ENCODE results near the gene INHBB. TPM values are rescaled to one million over a fixed set of nuclear protein-coding genes. Genes with fewer than 3 reads are reported as not detected.
A peak's percentile ranks its signal among the peaks of the same experiment; 100 is the strongest.

INHBB gene
- total and polyA plus RNA-seq, 2 of the 4 experiments (the other 2 are of a cell fraction): 0.18 to 0.92 TPM

- H3K9me3 ChIP-seq (ENCODE audit: control insufficient read depth, insufficient read depth, low read length): no peaks in the 10 kb centered on the region
- 1% methylated on average over 21 of the region's 62 CpGs; no CpG with 5 or more reads in 1 of the 2 experiments for WGBS, 2 experiments (ENCODE audit: extremely low coverage in 2 of 2, insufficient read length in 1 of 2)
- no peak overlapping the region for H2AK9ac ChIP-seq (replicated peaks; ENCODE audit: low read depth, low read length, poor library complexity)
- H3K23ac ChIP-seq (ENCODE audit: low read depth, low read length): no peak overlapping the region
- H2BK15ac ChIP-seq (ENCODE audit: low read depth, low read length): no peak overlapping the region
- H3K79me1 ChIP-seq (ENCODE audit: low read depth in 1 of 2, low read length in 2 of 2): no peaks in the 10 kb centered on the region
- H3K4ac ChIP-seq (ENCODE audit: low read depth, low read length): no peak overlapping the region
- H2BK5ac ChIP-seq (ENCODE audit: low read depth, low read length, poor library complexity, severe bottlenecking): no peak overlapping the region
- H2BK120ac ChIP-seq (ENCODE audit: low read depth, low read length): no peak overlapping the region
- peak overlapping the region; percentile 48 for H3K4me3 ChIP-seq (ENCODE audit: insufficient read depth, low read depth, low read length)
- ChIA-PET CTCF (no interaction called here), POLR2A (ENCODE audit: unreplicated experiment) (no interaction called here)
- DNase-seq: no peak
- no peak; the same call in 1 of the 2 replicates for ATAC-seq (ENCODE audit: low read depth)
- peaks cover 6% of the 10 kb centered on the region; the same call in 1 of the 2 replicates for H3K4me1 ChIP-seq (ENCODE audit: control insufficient read depth, insufficient read depth, low read length)
- no peak overlapping the region for H2AK5ac ChIP-seq (ENCODE audit: low read depth, low read length)
- peak overlapping the region; percentile 48 for H3K4me2 ChIP-seq (ENCODE audit: low read depth, low read length)
- H4K20me1 ChIP-seq (ENCODE audit: insufficient read depth, low read length): peaks cover 12% of the 10 kb centered on the region
- no peak overlapping the region for H2BK20ac ChIP-seq (ENCODE audit: low read depth, low read length)
- H3K27ac ChIP-seq (ENCODE audit: insufficient read depth, low read length): no peak overlapping the region
- H3K14ac ChIP-seq (replicated peaks; ENCODE audit: low read depth, low read length): no peak overlapping the region
- H2AFZ ChIP-seq (replicated peaks; ENCODE audit: low read length, poor library complexity): peak overlapping the region; percentile 67
- H3K18ac ChIP-seq (ENCODE audit: low read depth, low read length): no peak overlapping the region
- no peak overlapping the region for H4K91ac ChIP-seq (ENCODE audit: insufficient read depth, low read depth, low read length)
- no peaks in the 10 kb centered on the region for H3K9me1 ChIP-seq (ENCODE audit: insufficient read depth, low read length)
- no peak for TF ChIP-seq FOS (IDR thresholded peaks at IDR 0.05; ENCODE audit: low read depth, low read length)
- TF ChIP-seq MXI1 (IDR thresholded peaks at IDR 0.05; ENCODE audit: borderline replicate concordance, low read depth, low read length): no peak
- no peak for TF ChIP-seq ELK1 (IDR thresholded peaks at IDR 0.05; ENCODE audit: borderline replicate concordance, low read depth, low read length)
- TF ChIP-seq CTCF (conservative IDR thresholded peaks at IDR 0.05; ENCODE audit: low read depth, low read length): no peak
- no peak for TF ChIP-seq SMC3 (IDR thresholded peaks at IDR 0.05; ENCODE audit: low read depth, low read length)
- no peak for TF ChIP-seq RFX5 (IDR thresholded peaks at IDR 0.05; ENCODE audit: low read depth, low read length)
- TF ChIP-seq USF2 (IDR thresholded peaks at IDR 0.05; ENCODE audit: low read depth, low read length): no peak
- no peak for TF ChIP-seq BHLHE40 (IDR thresholded peaks at IDR 0.05; ENCODE audit: low read depth, low read length)
- TF ChIP-seq MAFK (IDR thresholded peaks at IDR 0.05; ENCODE audit: low read depth, low read length): no peak
- BruUV-seq (replicated peaks): no TSS peak
- H3K27me3 ChIP-seq (ENCODE audit: control insufficient read depth, insufficient read depth, low read length): peaks cover 90% of the 10 kb centered on the region
- in situ Hi-C loops (cut with MboI; ENCODE audit: low sequenced_read_pairs): loop anchor here (10.0 to 25.0 kb wide), 2 partner anchors 467 to 729 kb away; no protein-coding TSS in a partner anchor
- no peak overlapping the region for H4K8ac ChIP-seq (ENCODE audit: low read depth in 2 of 2, low read length in 2 of 2)
- dilution Hi-C loops (cut with HindIII; ENCODE audit: low sequenced_read_pairs, unreplicated experiment): no loop called here
- intact Hi-C loops (cut with micrococcal nuclease): no loop called here
- H3K9ac ChIP-seq (ENCODE audit: low read depth, low read length): no peak overlapping the region
- no peak overlapping the region for H4K5ac ChIP-seq (ENCODE audit: low read depth, low read length)
- no peak overlapping the region for H3K56ac ChIP-seq (ENCODE audit: extremely low read depth, insufficient read depth, low read length)
- H3K36me3 ChIP-seq (ENCODE audit: control insufficient read depth, insufficient read depth, low read length): no peaks in the 10 kb centered on the region
Measured at GRCh38 chr2:120345608-120346007, 328 bp upstream of the INHBB start.

Measured in IMR-90 (cell line).